Panc1 (cell line): ENCODE data around the gene RBM14. TPM values are rescaled to one million over a fixed set of nuclear protein-coding genes. Genes with fewer than 3 reads are reported as not detected.

Source experiments
- ATAC-seq: fragments of 200-7000 bp; cut with Tn5 transposase; 2 replicates; pipeline ENCODE4 v1.9.1; 2020; ENCODE audit warnings: mild to moderate bottlenecking, moderate library complexity
- BruUV-seq: library from RNA; stranded (reverse); fragments of 400-500 nt; replicated peaks from 2 replicates; lab custom pipeline; 2021; lab: Mats Ljungman, UMichigan
- CTCF ChIA-PET: fragments of 300-600 bp; sonication (Branson Sonifier 250); formaldehyde crosslinking; loops from one replicate; lab custom pipeline; 2022; ENCODE audit warnings: antibody characterized with exemption; lab: Charles Lee
- POLR2A ChIA-PET: fragments of 300-600 bp; sonication (Branson Sonifier 250); formaldehyde crosslinking; loops from one replicate; lab custom pipeline; 2022; ENCODE audit warnings: antibody characterized with exemption; lab: Charles Lee
- DNase-seq: peaks from one replicate; pipeline ENCODE4 v3.0.0-alpha.2; 2010; ENCODE audit warnings: low read depth, low spot score
- H3K27ac ChIP-seq: 2 replicates; pipeline ENCODE4 v1.5.1; 2011; ENCODE audit warnings: mild to moderate bottlenecking, low read length, inconsistent platforms
- H3K27me3 ChIP-seq: fragments of 200-500 bp; sonication (Bioruptor generic); 2 replicates; pipeline ENCODE4 v1.6.0; 2014; ENCODE audit warnings: low read length, inconsistent platforms; ENCODE audit not compliant: control insufficient read depth, insufficient read depth
- H3K36me3 ChIP-seq: fragments of 200-500 bp; sonication (Bioruptor generic); 2 replicates; pipeline ENCODE4 v1.5.1; 2014; ENCODE audit warnings: inconsistent platforms, mild to moderate bottlenecking, low read length, moderate library complexity; ENCODE audit not compliant: control insufficient read depth, insufficient read depth
- H3K4me1 ChIP-seq: 2 replicates; pipeline ENCODE4 v1.5.1; 2011; ENCODE audit warnings: inconsistent platforms, mild to moderate bottlenecking, low read length, moderate library complexity; ENCODE audit not compliant: control insufficient read depth, insufficient read depth
- H3K4me3 ChIP-seq, 2 experiments: 2 replicates each; pipeline ENCODE4 v1.5.1; 2011 to 2012; ENCODE audit warnings: low read depth in 2 of 2, low read length in 2 of 2, mild to moderate bottlenecking in 2 of 2, inconsistent platforms in 1 of 2, moderate library complexity in 1 of 2
- H3K9me3 ChIP-seq: fragments of 200-500 bp; sonication (Bioruptor generic); 2 replicates; pipeline ENCODE4 v1.5.1; 2014; ENCODE audit warnings: low read depth, mild to moderate bottlenecking, inconsistent platforms, low read length, moderate library complexity; ENCODE audit not compliant: control insufficient read depth, insufficient read depth
- CTCF ChIP-seq: fragments of 450-650 bp; IDR thresholded peaks from 2 replicates; pipeline ENCODE4 v1.5.1; 2017; ENCODE audit warnings: mild to moderate bottlenecking
- POLR2AphosphoS5 ChIP-seq: IDR thresholded peaks from 2 replicates; pipeline ENCODE4 v1.6.1; 2012; ENCODE audit warnings: mild to moderate bottlenecking, low read depth, low read length, moderate library complexity
- REST ChIP-seq, 2 experiments: IDR thresholded peaks; 2 replicates each; pipeline ENCODE4 v1.6.1; 2011 to 2012; ENCODE audit warnings: low read depth in 2 of 2, control low read depth in 1 of 2, low read length in 1 of 2, mild to moderate bottlenecking in 1 of 2, moderate library complexity in 1 of 2; ENCODE audit not compliant: insufficient read depth in 1 of 2
- SIN3A ChIP-seq: IDR thresholded peaks from 2 replicates; pipeline ENCODE4 v1.6.1; 2012; ENCODE audit warnings: low read depth, mild to moderate bottlenecking, low read length, moderate library complexity, borderline replicate concordance; ENCODE audit not compliant: insufficient read depth
- TCF7L2 ChIP-seq: IDR thresholded peaks from 2 replicates; pipeline ENCODE4 v1.6.1; 2011; ENCODE audit warnings: mild to moderate bottlenecking, low read depth, low read length, inconsistent platforms
- in situ Hi-C: cut with HindIII; loops from 2 replicates; pipeline ENCODE4 v1.10.0; 2016; ENCODE audit warnings: low sequenced_read_pairs, low pct_unique_long_range_greater_than_20kb
- intact Hi-C: fragments of 100-400 bp; cut with micrococcal nuclease; formaldehyde crosslinking; loops from one replicate; pipeline ENCODE4 v1.10.0; 2022; ENCODE audit not compliant: unreplicated experiment
- total RNA-seq: library from RNA; stranded (reverse); gene quantifications from one replicate; pipeline ENCODE4 v1.2.1, GENCODE V29; 2021; ENCODE audit not compliant: unreplicated experiment

RBM14 gene
- total RNA-seq, 1 experiment from 2014 or later = 93.9 TPM

- ChIA-PET POLR2A (interaction anchor here (0.7 to 3.6 kb wide), 4 partner anchors 18 to 379 kb away, joined by 3 to 13 read pairs (median 5); partner anchors contain the start of gene RBM14), CTCF (interaction anchor here (0.5 kb wide), 1 partner anchor 40 kb away, joined by 3 read pairs; no protein-coding TSS in a partner anchor)
- Histone ChIP-seq H3K4me1 (peaks cover 43% of the 10 kb centered on the region), H3K36me3 (peaks cover 27% of the 10 kb centered on the region), H3K27me3 (no peaks in the 10 kb centered on the region), H3K4me3 (peak overlapping the region; percentile 91 to 93), H3K9me3 (no peaks in the 10 kb centered on the region), H3K27ac (peak overlapping the region; percentile 97)
- BruUV-seq = TSS peak; percentile 96
- ATAC-seq (peak; percentile 64), DNase-seq (no peak)
- in situ Hi-C loops (no loop called here), intact Hi-C loops (no loop called here)
- TF ChIP-seq POLR2AphosphoS5 = no peak
- no peak; a peak in 1 of 4 replicates for TF ChIP-seq REST (IDR thresholded peaks at IDR 0.05; ENCODE audit: insufficient read depth in 1 of 2, low read depth in 2 of 2, low read length in 1 of 2)
- no peak; the same call in 1 of the 2 replicates for TF ChIP-seq TCF7L2
- TF ChIP-seq CTCF = no peak
- TF ChIP-seq SIN3A = no peak
Measured at GRCh38 chr11:66637557-66638176, 21.2 kb downstream of the RBM14 start.

- H3K4me3 ChIP-seq = peak within 1 kb of the TSS; percentile 91 to 93
- no peak; a peak in 1 of 4 replicates for TF ChIP-seq REST (IDR thresholded peaks at IDR 0.05; ENCODE audit: insufficient read depth in 1 of 2, low read depth in 2 of 2, low read length in 1 of 2)
- TF ChIP-seq POLR2AphosphoS5 = peak; percentile 99
- TF ChIP-seq TCF7L2 = peak; percentile 74
- TF ChIP-seq SIN3A = peak; percentile 79
- TF ChIP-seq CTCF = no peak
- H3K9me3 ChIP-seq = no peaks in the 10 kb centered on the region
- BruUV-seq = no TSS peak
- CTCF ChIA-PET = interaction anchor here (0.6 to 1.2 kb wide), 2 partner anchors 15 to 38 kb away, joined by 3 read pairs; no protein-coding TSS in a partner anchor
- ATAC-seq (peak; percentile 96), DNase-seq (peak; percentile 99)
- H3K27me3 ChIP-seq = no peaks in the 10 kb centered on the region
- intact Hi-C loops = no loop called here
- H3K36me3 ChIP-seq = peaks cover 34% of the 10 kb centered on the region
- in situ Hi-C loops = no loop called here
- peak within 1 kb of the TSS; percentile 97 for H3K27ac ChIP-seq
- POLR2A ChIA-PET = interaction anchor here (0.6 to 3.6 kb wide), 7 partner anchors 19 to 361 kb away, joined by 3 to 14 read pairs (median 7); partner anchors contain the start of gene RBM14
- H3K4me1 ChIP-seq = peaks cover 47% of the 10 kb centered on the region
Measured at GRCh38 chr11:66638177-66639065, 22.0 kb downstream of the RBM14 start, which contains the start of gene RBM4. RBM4 (plus strand) TSS chr11:66638703; CDS start chr11:66639712, 1,009 bp downstream.
